Activated T-cell treated with anti-CD3 and anti-CD28 coated beads, Interleukin-2, amount 50 U/mL, for 72 hours (primary cell): ENCODE measurements around the gene EHBP1. TPM values are rescaled to one million over a fixed set of nuclear protein-coding genes. Genes with fewer than 3 reads are reported as not detected.

ENCODE experiments used
- ATAC-seq, 2 donors: fragments of 150-1000 bp; cut with Tn5 transposase; replicated peaks in 1 of 2; 2 replicates each; pipeline ENCODE4 v1.10.0; 2021; ENCODE audit warnings: moderate library complexity in 2 of 2, mild to moderate bottlenecking in 1 of 2
- DNase-seq, 2 donors: peaks; one replicate each; pipeline ENCODE4 v3.0.0; 2021 to 2022; ENCODE audit warnings: mixed read lengths in 1 of 2
- H3K27ac Mint-ChIP-seq: one replicate; pipeline ENCODE4 v1.8.0; 2022; ENCODE audit warnings: mild to moderate bottlenecking, moderate library complexity, mixed read lengths
- H3K27me3 Mint-ChIP-seq: one replicate; pipeline ENCODE4 v1.8.0; 2022; ENCODE audit warnings: low read depth, mixed read lengths
- H3K36me3 Mint-ChIP-seq, 2 donors: one replicate each; pipeline ENCODE4 v1.8.0; 2022; ENCODE audit warnings: mixed read lengths in 2 of 2, mild to moderate bottlenecking in 1 of 2; ENCODE audit not compliant: insufficient read depth in 2 of 2
- H3K4me1 Mint-ChIP-seq: one replicate; pipeline ENCODE4 v1.8.0; 2022; ENCODE audit warnings: low read depth, mixed read lengths
- H3K4me3 Mint-ChIP-seq, 2 donors: one replicate each; pipeline ENCODE4 v1.8.0; 2022; ENCODE audit warnings: mild to moderate bottlenecking in 2 of 2, mixed read lengths in 2 of 2, moderate library complexity in 2 of 2
- H3K9me3 Mint-ChIP-seq, 2 donors: one replicate each; pipeline ENCODE4 v1.8.0; 2022; ENCODE audit warnings: mixed read lengths in 2 of 2
- total RNA-seq, 2 donors: library from RNA; stranded (reverse); gene quantifications; one replicate each; pipeline ENCODE4 v1.2.3, GENCODE V29; 2022

The EHBP1 gene
- total RNA-seq, 2 donors from 2014 or later = 28.8 to 32.0 TPM

GRCh38 chr2:63048367-63049171, 343.1 kb downstream of the EHBP1 start:
- ATAC-seq = no peak
- peaks cover 75% of the 10 kb centered on the region for H3K27me3 Mint-ChIP-seq
- H3K4me3 Mint-ChIP-seq = peak overlapping the region; percentile 88 to 91
- no peak overlapping the region for H3K27ac Mint-ChIP-seq
- H3K9me3 Mint-ChIP-seq = no peaks in the 10 kb centered on the region
- H3K36me3 Mint-ChIP-seq = peaks cover 1 to 3% of the 10 kb centered on the region in 2 donors
- H3K4me1 Mint-ChIP-seq = peaks cover 58% of the 10 kb centered on the region
- peak; percentile 8 to 17 for DNase-seq

GRCh38 chr2:63049211-63049969, 343.9 kb downstream of the EHBP1 start:
- peak overlapping the region; percentile 43 for H3K27ac Mint-ChIP-seq
- H3K4me3 Mint-ChIP-seq = peak overlapping the region; percentile 88 to 91
- ATAC-seq = no peak
- H3K4me1 Mint-ChIP-seq = peaks cover 66% of the 10 kb centered on the region
- peak; percentile 17 to 19 for DNase-seq
- peaks cover 2 to 3% of the 10 kb centered on the region in 2 donors for H3K36me3 Mint-ChIP-seq
- H3K27me3 Mint-ChIP-seq = peaks cover 83% of the 10 kb centered on the region
- H3K9me3 Mint-ChIP-seq = no peaks in the 10 kb centered on the region

DNA sequence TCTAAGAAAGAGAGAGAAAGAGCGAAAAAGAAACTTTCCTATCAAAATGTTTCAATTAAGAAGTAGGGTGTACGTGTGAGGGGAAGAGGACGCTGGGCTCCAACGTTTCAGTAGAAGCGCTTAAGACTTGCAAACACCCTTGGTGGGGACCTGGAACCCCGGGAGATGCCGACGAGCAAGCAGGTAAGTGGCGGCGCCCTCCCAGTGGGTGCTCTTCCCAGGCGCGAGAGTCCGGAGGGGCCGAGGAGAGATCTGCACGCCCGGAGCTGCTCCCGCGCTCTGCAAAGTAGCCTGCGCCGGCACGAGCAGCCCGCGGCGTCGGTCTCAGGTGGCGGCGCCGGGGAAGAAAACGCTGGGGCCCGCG, 344.4 kb downstream of the EHBP1 start:
- peak in 1 of 2 donors; percentile 37 for DNase-seq
- Mint-ChIP-seq H3K4me1 (peaks cover 72% of the 10 kb centered on the region), H3K27me3 (peaks cover 84% of the 10 kb centered on the region), H3K36me3 (peaks cover 3 to 4% of the 10 kb centered on the region in 2 donors), H3K27ac (peak overlapping the region; percentile 43), H3K4me3 (peak overlapping the region; percentile 88 to 91), H3K9me3 (no peaks in the 10 kb centered on the region)
- peak in 1 of 2 donors; percentile 39 for ATAC-seq

GRCh38 chr2:63050334-63051041, 345.0 kb downstream of the EHBP1 start, which contains the start of gene OTX1:
Gene OTX1 (plus strand): TSS chr2:63050830. CDS start chr2:63052991, 2,161 bp downstream.
- DNase-seq = peak; percentile 79 to 82
- peaks cover 75% of the 10 kb centered on the region for H3K4me1 Mint-ChIP-seq
- peaks cover 3 to 4% of the 10 kb centered on the region in 2 donors for H3K36me3 Mint-ChIP-seq
- peak within 1 kb of the TSS; percentile 88 to 91 for H3K4me3 Mint-ChIP-seq
- ATAC-seq = peak; percentile 75 to 80
- H3K27me3 Mint-ChIP-seq = peaks cover 84% of the 10 kb centered on the region
- peak within 1 kb of the TSS; percentile 43 for H3K27ac Mint-ChIP-seq
- no peaks in the 10 kb centered on the region for H3K9me3 Mint-ChIP-seq

DNA sequence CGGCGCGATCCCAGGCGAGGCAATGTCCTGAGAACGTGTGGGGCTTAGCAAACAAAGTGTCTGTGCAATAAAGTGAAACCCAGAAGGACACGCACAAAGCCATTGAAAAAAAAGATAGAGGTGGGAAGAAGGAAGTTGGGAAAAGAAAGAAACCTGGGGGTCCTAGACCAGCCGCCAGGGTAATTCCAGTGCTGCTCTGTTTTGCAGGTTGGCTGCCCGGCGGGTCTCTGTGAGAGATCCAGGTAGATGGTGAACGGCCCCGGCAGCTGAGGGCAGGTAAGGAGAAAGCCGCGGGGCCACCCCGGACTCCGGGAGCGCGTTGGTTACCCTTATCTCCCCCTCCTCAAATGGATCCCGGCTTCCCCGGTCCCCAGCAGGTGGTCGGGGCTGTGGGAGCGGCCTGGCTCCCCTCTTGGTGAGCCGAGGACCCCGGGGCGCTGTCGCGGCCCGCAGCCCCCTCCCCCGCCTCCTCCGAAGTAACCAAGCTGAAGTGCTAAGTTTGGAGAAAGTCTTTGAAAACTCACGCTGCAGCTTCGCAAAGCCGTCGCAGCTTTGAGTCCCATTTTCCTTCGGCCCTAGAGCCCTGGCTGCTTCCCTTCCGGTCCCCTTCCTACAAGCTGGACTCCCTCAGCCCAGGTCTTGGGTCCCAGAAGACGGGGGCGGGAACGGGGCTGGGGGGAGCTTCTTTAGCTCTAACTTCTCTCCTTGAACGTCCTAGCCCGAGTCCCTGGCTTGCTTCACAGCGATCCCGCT, 345.7 kb downstream of the EHBP1 start:
- Mint-ChIP-seq H3K27ac (no peak overlapping the region), H3K4me3 (peak overlapping the region; percentile 83 to 84), H3K36me3 (peaks cover 3 to 4% of the 10 kb centered on the region in 2 donors), H3K27me3 (peaks cover 84% of the 10 kb centered on the region), H3K9me3 (no peaks in the 10 kb centered on the region), H3K4me1 (peaks cover 82% of the 10 kb centered on the region)
- ATAC-seq (no peak), DNase-seq (peak; percentile 22 to 29)

DNA sequence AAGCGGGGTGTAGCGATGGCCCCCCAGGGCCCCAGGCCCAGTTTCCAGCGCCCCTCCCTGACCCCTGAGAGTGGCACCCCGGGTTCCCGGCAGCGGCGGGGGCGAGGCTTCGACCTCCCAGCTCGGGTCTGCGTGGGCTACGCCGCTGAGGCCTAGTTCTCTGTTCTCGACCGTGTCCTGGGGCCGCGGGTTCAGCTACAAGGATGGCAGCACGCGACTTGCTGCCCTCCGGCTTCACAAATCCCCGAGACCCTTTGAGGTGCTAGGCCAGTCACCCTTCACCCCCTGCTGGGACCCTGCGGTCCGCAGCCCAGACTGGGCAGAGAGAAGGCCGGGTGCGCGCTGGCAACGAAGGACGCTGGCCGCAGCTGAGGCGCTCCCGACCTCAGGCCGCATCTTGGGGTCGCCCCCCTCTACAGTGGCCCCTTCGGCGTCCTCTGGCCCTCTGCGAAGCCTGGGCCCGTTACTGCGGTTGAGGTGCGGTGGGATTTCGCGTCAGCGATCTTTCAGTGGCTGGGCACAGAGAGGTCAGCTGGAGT, 346.4 kb downstream of the EHBP1 start:
- peak overlapping the region; percentile 83 to 84 for H3K4me3 Mint-ChIP-seq
- H3K27me3 Mint-ChIP-seq = peaks cover 84% of the 10 kb centered on the region
- DNase-seq (peak; percentile 3 to 4), ATAC-seq (no peak)
- H3K27ac Mint-ChIP-seq = no peak overlapping the region
- no peaks in the 10 kb centered on the region for H3K9me3 Mint-ChIP-seq
- H3K4me1 Mint-ChIP-seq = peaks cover 82% of the 10 kb centered on the region
- H3K36me3 Mint-ChIP-seq = peaks cover 2 to 3% of the 10 kb centered on the region in 2 donors

DNA sequence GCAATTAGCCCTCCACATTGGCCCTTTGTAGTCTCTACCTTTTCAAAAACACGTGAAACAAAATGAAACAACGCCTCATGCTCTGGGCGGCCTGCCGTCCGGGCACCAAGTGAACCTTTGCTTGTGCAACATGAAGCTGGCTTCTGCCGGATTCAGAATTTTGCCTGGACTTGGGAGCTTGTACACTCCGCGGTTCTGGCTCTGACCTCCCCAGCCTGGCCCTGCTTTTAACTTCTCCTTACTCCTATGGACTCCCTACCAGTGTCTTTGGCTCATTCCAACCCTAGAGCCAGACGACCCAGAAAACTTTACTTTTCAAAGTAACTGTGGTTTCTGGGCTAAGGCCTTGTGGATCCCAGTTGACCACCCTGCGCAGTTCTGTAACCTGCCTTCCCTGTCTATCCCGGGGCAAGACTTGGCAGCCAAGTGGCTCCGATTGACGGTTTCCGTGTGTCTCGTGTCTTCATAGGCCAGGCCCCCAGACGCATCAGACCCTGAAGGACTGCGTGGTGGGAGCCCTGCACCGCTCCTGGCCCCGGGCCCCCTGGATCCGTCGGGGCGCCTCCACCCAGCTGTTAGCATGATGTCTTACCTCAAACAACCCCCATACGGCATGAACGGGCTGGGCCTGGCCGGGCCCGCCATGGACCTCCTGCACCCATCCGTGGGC, 347.0 kb downstream of the EHBP1 start:
- Mint-ChIP-seq H3K4me1 (peaks cover 83% of the 10 kb centered on the region), H3K27ac (no peak overlapping the region), H3K27me3 (peaks cover 86% of the 10 kb centered on the region), H3K4me3 (peak overlapping the region; percentile 80 to 83), H3K9me3 (no peaks in the 10 kb centered on the region), H3K36me3 (peaks cover 2 to 3% of the 10 kb centered on the region in 2 donors)
- ATAC-seq (no peak), DNase-seq (peak; percentile 2 to 7)

DNA sequence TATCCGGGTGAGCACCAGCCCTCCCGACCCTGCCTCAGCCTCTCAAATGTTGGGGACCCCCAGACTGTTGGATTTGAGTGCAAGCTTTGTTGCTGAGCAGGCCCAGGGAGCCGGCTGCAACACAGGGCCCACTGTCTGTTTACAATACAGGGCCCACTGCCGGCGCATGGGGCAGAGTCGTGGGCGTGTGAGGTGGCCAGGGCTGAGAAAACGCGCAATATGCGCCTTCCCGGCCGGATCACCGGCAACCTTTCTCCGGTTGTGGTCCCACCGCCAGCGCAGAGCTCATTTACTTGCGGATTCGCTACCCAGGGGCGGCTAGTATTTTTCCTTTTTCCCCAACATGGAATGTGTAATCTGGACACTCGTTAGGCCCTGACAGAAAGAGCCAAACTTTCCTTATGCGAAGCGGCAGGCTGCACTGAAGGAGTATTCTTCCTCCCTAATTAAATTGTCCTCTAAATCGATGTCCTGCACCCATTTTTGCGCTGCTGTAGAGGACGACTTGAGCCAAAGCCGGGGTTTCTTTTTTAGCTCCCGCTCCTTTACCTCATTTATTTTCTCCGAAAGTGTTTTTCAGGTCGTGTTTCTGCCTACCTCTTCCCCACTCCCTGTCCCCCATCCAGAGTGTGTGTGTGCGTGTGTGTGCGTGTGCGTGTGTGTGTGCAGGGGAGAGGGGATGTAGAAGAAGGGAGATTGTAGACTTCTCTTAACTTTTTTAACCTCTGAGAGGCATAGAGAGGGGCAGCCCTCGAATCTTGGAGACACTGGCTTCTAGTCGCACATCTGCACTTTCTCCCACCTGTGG, 347.8 kb downstream of the EHBP1 start:
- no peak for ATAC-seq
- Mint-ChIP-seq H3K4me3 (peak overlapping the region; percentile 63 to 85), H3K27me3 (peaks cover 89% of the 10 kb centered on the region), H3K4me1 (peaks cover 85% of the 10 kb centered on the region), H3K36me3 (peaks cover 2 to 3% of the 10 kb centered on the region in 2 donors), H3K9me3 (no peaks in the 10 kb centered on the region), H3K27ac (no peak overlapping the region)
- peak; percentile 8 to 11 for DNase-seq

DNA sequence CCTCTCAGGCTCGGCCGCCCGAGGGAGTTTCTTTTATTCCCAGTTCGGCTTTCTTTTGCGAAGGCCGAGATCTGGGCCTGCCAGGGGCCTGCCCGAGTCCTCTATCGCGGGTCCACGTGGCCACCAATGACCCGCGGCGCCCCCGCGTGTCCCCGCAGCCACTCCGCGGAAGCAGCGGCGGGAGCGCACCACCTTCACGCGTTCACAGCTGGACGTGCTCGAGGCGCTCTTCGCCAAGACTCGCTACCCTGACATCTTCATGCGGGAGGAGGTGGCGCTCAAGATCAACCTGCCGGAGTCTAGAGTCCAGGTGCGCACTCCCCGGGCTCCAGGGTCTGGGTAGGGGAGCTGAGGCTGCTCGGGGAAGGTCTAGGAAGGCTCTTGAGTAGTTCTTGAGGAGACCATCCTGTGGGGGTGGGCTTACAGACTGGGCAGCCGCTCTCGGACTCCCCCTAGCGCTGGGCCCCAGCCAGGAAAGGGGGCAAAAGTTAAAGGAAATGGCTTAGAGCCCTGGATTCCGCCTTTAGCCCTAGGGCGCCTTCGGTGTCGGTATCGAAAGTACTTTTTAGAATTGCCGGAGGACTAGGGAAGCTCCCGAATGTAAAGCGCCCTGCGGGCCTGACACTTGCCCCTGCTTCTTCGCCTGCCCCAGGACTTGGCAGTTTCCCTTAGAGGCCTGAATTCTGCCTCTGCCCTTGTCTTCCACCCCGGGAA, 348.5 kb downstream of the EHBP1 start:
- Mint-ChIP-seq H3K4me3 (peak overlapping the region; percentile 63 to 85), H3K36me3 (peaks cover 2 to 3% of the 10 kb centered on the region in 2 donors), H3K9me3 (no peaks in the 10 kb centered on the region), H3K4me1 (peaks cover 81% of the 10 kb centered on the region), H3K27me3 (peaks cover 86% of the 10 kb centered on the region), H3K27ac (no peak overlapping the region)
- DNase-seq (peak; percentile 65), ATAC-seq (peak; percentile 10 to 24)

- ATAC-seq = no peak
- Mint-ChIP-seq H3K36me3 (peaks cover 1 to 2% of the 10 kb centered on the region in 2 donors), H3K27me3 (peaks cover 80% of the 10 kb centered on the region), H3K4me1 (peaks cover 75% of the 10 kb centered on the region), H3K27ac (no peak overlapping the region), H3K4me3 (peak overlapping the region; percentile 63 to 85), H3K9me3 (no peaks in the 10 kb centered on the region)
- peak; percentile 3 to 12 for DNase-seq
Measured at GRCh38 chr2:63054841-63055225, 349.3 kb downstream of the EHBP1 start.
